NCI-H510A treated with DMSO at 0.1 percent for 48 hours (cell line): Measurements from ENCODE around the gene CNGA2.

ENCODE experiments used
- DNase-seq: peaks from one replicate; lab custom pipeline; 2025; lab: John Stamatoyannopoulos, UW

The CNGA2 gene

DNA sequence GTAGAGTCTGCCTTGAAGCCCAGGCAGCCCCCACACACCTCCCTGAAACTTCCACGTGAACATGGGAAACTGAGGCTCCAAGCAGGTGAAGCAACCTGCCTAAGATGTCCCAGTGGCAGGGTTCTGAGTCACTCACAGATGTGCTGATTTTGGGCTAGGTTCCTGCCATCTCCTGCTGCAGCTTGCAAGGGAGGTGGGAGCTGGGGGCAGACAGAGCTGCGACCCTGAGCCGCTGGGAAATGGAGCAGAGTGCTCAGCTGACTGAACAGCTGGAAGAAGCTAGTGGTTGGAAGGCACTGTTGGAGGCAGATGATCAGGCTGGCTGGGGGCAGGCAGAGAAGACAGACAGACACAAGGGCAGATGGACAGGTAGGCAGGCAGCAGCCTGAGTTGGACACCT lies 22.3 kb upstream of the CNGA2 start:
- DNase-seq = no peak

DNA sequence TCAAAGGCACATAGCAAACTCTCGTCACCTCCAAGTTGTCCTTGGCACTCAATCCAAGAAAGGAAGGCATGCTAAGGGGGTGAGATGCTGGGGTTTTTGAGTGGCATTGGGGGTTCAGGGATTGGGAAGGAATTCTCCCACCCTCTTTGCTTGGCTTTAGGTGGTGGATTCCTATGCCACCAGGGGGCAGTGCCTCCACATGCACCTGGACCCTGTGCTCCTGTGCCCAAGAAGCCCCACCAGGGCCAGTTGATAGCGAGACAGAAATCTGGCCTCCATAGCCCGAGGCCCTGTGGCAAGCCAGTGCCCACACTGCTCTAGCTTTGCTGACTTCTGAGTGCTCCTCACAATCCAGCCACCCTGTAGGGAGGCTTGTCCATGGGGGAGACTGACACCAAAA lies 20.7 kb upstream of the CNGA2 start:
- no peak for DNase-seq

DNA sequence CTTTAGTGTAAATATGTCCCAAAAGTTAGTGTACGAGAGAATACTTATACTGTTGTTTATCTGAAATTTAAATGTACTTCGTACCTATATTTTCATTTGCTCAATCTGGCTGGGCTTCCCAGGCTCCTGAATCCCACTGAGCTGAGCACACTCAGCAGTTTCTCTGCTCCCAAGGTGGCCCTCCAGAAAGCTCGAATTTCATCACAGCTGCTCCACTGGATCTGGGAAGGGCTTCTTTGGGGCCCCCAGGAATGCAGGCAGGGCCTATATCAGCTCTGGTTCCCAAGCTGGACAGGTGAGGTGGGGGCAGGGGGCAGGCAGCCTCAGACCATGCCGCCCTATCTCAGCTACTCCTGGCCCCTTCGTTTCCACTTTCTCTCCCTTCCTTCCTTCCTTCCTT lies 20.2 kb upstream of the CNGA2 start:
- no peak for DNase-seq

DNA sequence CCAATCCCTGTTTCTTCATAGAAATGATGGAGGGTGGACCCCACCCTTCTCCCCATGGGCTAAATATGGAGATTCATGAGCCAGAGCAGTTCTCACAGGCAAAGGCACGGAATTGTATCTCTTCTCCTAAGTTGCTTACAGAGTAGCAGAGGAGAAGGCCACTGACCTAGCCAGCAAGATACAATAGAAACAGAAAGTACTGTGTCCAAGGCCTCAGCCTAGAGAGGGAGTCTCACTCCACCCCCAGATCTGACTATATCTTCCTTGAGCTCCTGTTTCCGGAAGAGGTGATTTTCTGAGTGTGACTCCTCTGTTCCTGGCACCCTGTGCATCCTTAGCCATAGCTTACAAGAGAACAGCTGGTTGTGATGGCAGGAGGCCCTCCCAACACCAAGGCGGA lies 18.8 kb upstream of the CNGA2 start, which contains the start of gene FATE1:
Gene FATE1 (plus strand): TSS at position 284 of the 400 bp plus-strand sequence. CDS start 85 bp downstream, at position 369.
- DNase-seq = no peak

DNA sequence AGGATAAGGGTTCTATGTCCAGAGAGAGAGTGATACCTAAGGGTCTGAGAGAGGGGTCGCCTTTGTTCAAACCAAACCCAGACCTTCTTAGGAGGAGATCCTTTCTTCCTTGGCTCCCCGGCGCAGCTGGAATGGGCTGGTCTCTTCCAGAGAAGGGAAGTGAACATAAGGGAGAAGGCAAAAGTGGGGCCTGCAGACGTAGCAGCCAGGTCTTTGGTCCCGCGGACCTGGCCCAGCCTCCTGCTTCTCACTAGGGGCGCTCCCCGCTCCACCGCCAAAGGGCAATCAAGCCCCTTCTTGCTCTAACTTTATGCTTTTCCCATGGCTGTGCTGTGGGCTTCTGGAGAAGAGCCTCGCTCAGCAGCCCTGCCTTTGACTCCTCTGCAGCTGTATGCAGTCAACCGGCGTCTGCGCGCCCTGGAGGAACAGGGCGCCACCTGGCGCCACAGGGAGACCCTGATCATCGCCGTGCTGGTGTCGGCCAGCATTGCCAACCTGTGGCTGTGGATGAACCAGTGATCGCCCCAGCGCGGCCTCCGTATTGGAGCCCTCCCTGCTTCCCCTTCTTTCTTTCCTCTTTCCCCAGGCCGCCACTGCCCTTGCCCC lies 12.2 kb upstream of the CNGA2 start:
- peak; percentile 1 for DNase-seq

DNA sequence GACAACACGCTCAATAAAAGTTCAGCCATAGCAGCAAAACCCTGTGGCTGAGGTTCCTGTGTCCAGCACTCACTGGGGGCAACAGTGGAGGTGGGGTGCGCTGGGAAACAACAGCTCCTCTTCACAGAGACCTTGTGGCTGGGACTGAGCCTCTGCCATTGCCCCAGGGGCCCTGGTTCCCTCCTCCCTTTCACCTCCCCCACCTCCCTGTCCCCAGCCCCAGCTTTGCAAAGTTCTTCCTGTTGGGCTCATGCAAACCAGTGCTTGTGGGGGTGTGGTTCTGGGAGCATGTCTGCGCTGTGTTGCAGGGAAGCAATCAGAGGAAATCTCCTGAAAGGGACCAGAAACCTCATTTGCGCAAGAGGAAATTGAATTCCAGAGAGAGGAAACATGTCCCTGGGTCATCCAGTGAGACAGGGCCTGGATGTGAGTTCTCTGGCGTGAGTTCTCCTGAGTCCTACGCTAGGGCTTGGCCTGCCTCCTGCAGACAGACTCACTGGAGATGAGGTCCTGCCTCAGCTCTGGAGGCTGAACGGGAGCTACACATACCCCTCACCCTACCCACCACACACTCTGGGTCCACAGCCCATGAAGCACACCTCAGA lies 11.3 kb upstream of the CNGA2 start:
- DNase-seq = no peak

DNA sequence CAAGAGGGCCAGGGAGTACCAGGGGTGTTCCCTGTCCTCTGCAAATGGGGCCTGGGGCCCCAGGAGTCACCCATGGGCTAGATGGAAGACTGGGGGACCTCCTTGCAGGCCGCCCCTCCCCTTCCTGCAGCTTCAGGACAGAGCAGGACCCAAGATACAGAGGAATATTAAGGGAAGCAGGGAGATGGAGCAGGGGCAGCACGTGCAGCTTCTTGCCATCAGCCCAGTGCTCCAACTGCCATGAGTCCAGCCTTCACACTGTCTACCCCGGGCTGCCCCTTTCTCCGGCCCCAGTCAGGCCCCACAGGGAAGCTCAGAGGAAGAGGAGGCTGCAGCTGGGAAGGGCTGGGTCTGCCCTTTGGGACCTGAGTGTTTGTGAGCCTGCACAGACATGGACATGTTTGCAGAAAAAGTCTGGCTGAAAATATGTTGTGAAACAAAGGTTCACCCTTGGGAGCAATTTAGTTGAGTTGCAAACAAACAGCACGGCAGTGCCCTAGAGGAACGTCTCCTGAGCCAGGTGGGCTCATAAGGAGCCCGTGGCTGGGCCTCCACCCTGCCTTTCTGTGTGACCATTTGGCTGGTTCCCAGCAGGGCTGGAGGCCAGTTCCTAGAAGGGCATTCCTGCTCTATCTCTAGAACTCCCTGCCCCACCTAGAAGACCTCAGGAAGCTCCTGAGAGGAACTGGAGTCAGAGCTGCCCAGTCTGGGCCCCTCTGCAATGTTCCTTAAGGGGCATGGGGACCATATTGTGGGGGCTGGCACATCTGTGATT lies 9.8 kb upstream of the CNGA2 start:
- no peak for DNase-seq

DNA sequence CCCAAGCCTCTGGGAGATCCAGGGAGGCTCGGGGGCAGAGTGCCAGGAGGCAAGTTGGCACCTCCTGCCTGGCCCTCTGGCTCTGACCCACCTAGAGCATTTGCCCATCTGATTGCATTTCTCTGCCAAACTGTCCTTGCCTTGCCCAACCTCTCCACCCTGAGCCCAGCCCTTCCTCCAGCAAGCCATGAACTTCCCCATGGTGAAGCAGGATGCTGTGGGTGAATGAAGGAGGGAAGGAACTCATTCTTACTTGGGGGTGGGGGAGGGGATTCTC lies 9.3 kb upstream of the CNGA2 start:
- DNase-seq = no peak

DNA sequence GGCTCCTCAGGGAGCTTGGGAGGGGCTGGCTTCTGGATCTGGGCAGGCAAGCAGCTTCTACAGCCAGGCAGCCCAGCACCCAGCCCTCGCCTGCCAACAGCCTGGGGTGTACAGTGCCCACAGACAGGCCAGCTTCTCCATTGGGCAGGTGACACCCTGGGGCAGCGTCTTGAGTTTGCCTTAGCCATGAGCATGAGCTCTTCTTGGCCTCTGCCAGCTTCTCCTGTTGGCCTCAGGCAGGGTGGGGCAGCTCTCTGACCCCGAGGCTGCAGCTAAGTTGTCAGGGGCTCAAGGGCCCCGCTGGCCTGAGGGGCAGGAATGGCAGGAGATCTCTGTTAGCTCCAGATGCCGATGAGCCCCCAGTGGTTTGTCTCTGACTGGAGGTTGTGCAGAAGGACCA lies 7.8 kb upstream of the CNGA2 start:
- DNase-seq = no peak

DNA sequence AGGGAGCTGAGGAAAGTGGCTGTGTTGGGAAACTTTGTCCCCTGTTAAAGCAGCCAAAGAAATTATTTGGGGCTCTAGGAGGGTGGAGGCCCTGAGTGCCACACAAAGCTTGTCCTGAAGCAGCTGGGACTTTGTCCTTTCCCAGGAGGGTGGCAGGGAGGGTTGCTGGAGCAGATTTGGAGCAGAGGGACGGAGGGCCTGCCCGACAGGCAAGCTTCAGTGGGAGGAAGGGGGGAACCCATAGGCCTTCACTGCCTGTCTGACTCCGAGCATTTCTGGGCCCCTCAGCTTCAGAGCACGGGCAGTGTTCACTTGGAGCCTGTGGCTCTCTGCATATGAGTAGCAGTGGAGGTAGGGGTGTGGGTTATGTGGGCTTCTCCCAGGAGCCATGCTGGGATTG lies 7.2 kb upstream of the CNGA2 start:
- DNase-seq = no peak

DNA sequence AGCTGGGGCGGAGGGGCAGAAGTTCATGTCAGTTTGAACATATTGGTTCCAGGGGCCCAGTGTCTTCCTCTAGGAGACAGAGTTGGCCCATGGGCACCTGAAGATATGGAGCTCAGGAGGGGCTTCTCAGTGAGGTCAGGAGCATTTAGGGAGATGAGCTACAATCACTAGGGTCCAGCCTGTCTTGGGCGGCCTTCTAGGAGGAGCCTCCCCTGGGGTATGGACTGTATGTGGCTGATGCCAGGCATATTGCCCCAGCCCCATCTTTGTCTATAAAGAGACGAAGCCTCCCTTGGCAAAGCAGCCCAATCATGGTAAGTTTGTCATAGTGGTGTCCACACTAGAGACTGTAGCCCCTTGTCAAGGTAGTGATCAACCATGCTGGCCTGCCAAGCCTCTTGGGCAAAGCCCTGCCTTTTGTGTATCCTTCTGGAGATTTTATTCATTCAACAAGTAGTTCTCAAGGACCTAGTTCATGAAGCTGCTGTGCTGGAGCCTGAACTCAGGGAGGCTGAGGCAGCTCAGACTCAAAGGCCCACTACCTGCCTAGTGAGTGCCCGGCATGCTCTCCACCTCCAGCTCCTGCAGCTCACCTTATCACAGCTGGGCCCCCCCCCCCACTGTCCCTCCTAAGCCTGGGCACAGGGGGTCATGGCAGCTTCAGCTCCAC lies 5.4 kb upstream of the CNGA2 start:
- no peak for DNase-seq

DNA sequence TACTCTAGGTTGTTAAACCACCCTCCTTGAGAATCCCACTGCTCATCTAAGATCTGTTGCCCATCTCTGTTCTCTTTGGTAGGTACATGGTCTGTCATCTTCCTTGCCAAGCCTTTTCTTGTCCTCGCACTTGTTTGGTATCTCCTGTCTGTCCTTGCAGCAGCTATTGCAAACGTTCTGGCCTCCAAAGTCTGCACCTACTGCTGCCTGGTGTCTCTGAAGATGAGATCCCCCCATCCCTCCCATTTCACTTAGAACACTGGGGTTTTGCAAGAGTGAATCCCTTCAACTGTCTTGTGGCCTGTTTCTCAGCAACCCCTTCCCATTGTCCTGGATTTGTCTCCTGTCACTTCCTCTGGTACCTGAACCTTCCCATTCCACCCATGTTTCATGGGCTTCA lies 673 bp downstream of the CNGA2 start:
- no peak for DNase-seq

DNA sequence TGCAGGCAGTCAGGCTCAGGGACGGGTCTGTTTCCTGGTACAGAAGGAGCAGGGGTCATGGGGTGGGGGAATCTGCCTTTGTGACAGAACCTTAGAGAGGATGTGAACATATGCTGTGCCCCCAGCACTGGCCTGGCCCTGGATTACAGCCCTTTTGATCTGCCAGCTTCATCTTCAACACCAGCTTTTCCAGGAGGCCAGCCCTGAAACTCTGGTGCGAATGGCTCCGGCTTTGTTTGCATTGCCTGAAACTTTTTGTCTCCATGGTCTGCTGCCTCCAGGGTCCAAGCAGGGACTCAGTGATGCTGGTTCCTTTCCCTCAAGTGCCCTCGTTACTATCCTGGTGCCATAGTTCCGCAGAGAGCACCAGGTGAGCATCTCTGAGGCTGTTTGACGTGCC lies 2.1 kb downstream of the CNGA2 start:
- DNase-seq = no peak

DNA sequence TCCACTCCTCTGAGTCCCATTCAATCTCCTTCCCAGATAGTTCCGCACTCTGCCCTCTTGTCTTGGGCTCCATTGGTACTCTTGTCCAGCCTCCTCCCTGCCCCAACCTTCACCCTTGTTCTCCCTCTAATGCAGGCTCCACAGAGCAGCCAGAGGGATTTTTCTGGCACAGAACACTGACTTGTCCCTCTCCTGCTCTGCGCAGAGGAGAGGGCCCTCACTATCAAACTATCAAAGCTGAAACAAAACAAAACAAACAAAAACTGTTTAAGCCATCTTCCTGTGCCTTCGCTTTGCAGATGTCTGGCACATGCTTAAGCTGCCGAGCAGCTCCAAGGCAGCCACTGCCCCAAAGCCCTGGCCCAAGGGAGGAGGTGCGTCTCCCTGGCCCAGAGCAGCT lies 2.9 kb downstream of the CNGA2 start:
- DNase-seq = no peak

DNA sequence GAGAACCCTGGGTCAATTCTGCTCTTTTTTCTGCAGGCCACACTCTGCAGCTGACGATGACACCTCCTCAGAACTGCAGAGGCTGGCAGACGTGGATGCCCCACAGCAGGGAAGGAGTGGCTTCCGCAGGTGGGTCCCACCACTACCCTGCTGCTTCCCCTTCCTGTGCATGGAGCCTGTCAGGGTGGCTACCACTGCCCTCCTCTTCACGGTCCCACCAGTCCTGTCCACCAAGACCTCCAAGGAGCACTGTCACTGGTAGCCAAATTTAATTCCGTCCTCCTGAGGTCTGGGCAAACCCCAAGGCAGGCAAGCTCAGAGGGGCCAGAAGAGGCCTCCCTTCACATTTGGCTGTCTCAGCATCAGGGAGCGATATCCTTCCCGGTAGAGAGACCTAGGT lies 4.2 kb downstream of the CNGA2 start:
- no peak for DNase-seq

DNA sequence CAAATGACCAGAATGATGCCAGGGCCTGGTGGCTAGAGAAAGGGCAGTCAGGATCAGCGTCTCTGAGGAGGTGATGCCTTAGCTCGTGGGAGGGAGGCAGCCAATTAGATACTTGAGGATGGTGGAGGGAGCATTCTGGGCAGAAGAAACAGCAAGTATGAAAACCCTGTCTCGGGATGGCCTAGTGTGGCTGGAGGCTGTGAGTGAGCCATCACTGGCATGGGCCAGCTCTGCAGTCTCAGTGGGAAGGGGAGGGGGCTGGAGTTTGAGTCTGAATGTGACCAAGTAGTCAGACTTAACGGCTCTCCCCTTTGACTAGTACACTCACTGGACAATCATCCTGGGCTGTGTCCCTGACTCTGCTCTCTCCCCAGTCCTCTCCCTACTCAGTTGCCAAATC lies 7.1 kb downstream of the CNGA2 start:
- DNase-seq = no peak

DNA sequence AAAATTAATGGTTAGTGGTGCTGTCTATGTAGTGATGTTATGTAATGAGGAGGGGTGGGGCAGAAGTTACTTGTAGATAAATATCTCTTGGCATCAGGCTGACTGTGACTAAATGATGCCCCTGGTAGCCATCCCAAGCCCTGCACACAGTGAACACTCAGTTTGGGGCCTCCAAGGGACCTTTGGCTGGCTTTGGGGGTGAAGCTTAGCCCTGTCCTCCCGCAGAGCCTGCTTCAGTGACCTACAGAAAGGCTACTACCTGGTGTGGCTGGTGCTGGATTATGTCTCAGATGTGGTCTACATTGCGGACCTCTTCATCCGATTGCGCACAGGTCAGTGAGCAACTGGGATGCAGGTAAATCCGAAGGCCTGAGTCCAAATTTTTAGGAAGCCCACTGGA lies 7.8 kb downstream of the CNGA2 start:
- DNase-seq = no peak

DNA sequence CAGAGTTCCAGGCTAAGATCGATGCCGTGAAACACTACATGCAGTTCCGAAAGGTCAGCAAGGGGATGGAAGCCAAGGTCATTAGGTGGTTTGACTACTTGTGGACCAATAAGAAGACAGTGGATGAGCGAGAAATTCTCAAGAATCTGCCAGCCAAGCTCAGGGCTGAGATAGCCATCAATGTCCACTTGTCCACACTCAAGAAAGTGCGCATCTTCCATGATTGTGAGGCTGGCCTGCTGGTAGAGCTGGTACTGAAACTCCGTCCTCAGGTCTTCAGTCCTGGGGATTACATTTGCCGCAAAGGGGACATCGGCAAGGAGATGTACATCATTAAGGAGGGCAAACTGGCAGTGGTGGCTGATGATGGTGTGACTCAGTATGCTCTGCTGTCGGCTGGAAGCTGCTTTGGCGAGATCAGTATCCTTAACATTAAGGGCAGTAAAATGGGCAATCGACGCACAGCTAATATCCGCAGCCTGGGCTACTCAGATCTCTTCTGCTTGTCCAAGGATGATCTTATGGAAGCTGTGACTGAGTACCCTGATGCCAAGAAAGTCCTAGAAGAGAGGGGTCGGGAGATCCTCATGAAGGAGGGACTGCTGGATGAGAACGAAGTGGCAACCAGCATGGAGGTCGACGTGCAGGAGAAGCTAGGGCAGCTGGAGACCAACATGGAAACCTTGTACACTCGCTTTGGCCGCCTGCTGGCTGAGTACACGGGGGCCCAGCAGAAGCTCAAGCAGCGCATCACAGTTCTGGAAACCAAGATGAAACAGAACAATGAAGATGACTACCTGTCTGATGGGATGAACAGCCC lies 9.3 kb downstream of the CNGA2 start:
- no peak for DNase-seq

DNA sequence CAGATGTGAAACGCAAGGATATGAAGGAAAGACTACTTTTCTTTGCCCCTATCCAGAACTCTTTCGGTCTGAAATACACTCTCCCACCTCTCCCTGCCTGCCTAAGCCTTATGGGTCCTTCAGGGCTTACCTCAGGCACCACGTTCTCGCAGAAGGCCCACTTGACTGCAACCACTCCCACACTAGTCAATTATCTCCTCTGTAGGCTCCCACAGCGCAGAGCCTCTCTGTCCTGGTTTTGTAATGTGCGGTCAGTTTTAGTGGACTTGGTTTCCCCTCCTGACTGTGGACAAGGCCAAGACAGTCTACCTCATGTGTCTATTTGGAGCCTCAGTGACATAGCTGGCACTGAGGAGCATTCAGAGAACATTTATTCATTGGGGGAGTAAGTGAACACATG lies 11.1 kb downstream of the CNGA2 start:
- DNase-seq = no peak

DNA sequence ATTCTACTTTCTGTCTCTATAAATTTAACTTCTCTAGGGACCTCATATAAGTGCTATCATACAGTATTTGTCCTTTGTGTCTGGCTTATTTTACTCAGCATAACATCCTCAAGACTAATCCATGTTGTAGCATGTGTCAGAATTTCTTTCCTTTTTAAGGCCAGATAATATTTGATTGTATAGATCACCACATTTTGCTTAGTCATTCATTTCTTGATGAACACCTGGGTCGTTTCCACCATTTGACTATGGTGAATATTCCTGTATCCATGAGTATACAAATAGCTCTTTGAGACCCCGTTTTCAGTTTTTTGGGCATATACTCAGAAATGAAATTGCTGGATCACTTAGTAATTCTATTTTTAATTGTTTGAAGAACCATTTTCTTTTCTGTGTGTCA lies 12.0 kb downstream of the CNGA2 start:
- no peak for DNase-seq

DNA sequence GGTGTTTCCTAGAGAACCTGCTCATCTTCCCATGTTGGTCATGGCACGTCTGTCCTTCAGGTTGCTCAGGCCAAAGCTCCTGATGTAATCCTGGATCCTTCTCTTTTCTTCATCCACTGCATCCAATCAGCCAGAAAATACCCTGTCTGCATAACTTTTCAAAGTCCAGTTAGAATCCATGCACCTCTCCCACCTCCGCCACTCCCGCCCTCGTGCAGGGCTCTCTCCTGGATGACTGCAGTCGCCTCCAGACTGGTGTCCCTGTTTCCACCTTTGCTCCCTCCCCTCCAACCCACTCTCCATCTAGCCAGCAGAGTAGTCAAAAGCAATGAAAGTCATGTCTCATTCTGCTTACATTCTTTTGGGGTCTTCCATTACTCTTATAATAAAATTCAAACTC lies 16.0 kb downstream of the CNGA2 start:
- no peak for DNase-seq

DNA sequence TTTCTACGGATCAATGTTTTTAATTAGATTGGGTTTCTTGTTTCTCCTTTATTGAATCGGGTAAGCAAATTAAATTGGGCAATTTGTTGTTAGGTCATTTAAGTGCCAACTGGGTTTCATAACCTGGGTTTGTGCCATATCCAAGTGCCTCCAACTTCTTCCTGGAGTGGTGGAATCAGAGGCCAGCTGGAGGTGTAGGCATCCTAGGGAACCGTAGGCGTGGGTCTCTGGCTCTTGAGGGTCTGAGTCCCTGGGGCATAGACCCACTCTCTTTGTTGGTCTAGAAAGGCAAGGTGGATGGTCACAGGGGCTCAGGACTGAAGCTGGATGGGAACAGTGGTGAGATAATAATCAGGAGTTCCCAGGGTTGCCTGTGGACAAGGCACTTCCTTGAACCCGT lies 18.3 kb downstream of the CNGA2 start:
- no peak for DNase-seq
